Keratinocyte (primary cell): Measurements from ENCODE around the gene MIEN1.

Experiments used
- CTCF ChIP-seq, 3 experiments: IDR thresholded peaks in 1 of 3; conservative IDR thresholded peaks in 1 of 3; optimal IDR thresholded peaks in 1 of 3; 2 replicates in 2 of 3; 3 replicates in 1 of 3; pipeline versions ENCODE3 to v1.5.1; 2011; ENCODE audit warnings: low read length in 3 of 3, mild to moderate bottlenecking in 3 of 3, moderate library complexity in 2 of 3, control low read depth in 1 of 3, inconsistent platforms in 1 of 3; ENCODE audit not compliant: insufficient read depth in 2 of 3; ENCODE audit errors: extremely low read depth in 1 of 3
- EZH2 ChIP-seq: IDR thresholded peaks from one replicate; pipeline ENCODE4 v1.6.1; 2012; ENCODE audit warnings: inconsistent platforms, mild to moderate bottlenecking, low read length, moderate library complexity

- TF ChIP-seq CTCF (optimal IDR thresholded peaks at IDR 0.05 in 1 of 3, IDR thresholded peaks at IDR 0.05 in 1 of 3, conservative IDR thresholded peaks at IDR 0.05 in 1 of 3; ENCODE audit: extremely low read depth in 1 of 3, insufficient read depth in 2 of 3, low read length in 3 of 3): no peak
- TF ChIP-seq EZH2: no peak
Observed at GRCh38 chr17:39736319-39737165, 6.2 kb upstream of the MIEN1 start.
